GM23338 (cell line): ENCODE results near the gene MLPH. TPM values are rescaled to one million over a fixed set of nuclear protein-coding genes. Genes with fewer than 3 reads are reported as not detected.

Experiments
- ATAC-seq: fragments of 200-7000 bp; cut with Tn5 transposase; 3 replicates; pipeline ENCODE4 v1.9.1; 2020
- DNase-seq: peaks from one replicate; pipeline ENCODE4 v3.0.0-alpha.2; 2015; ENCODE audit warnings: low spot score
- H2AFZ ChIP-seq: fragments of 200-600 bp; sonication (generic); 2 replicates; pipeline ENCODE4 v1.8.0; 2016; ENCODE audit warnings: antibody characterized with exemption, mild to moderate bottlenecking, moderate library complexity
- H3F3A ChIP-seq: fragments of 200-600 bp; sonication (generic); replicated peaks from 2 replicates; pipeline ENCODE4 v1.8.0; 2017; ENCODE audit warnings: antibody characterized with exemption, mixed run types, low read depth
- H3K27ac ChIP-seq: fragments of 200-600 bp; sonication (generic); 2 replicates; pipeline ENCODE4 v1.6.1; 2016; ENCODE audit warnings: low read depth
- H3K27me3 ChIP-seq: fragments of 200-600 bp; sonication (generic); 2 replicates; pipeline ENCODE4 v1.8.0; 2016; ENCODE audit warnings: mild to moderate bottlenecking, mixed run types, moderate library complexity; ENCODE audit not compliant: insufficient read depth
- H3K36me3 ChIP-seq: fragments of 200-600 bp; sonication (generic); 2 replicates; pipeline ENCODE4 v1.8.0; 2016; ENCODE audit warnings: mild to moderate bottlenecking; ENCODE audit not compliant: insufficient read depth
- H3K4me1 ChIP-seq: fragments of 200-600 bp; sonication (generic); 2 replicates; pipeline ENCODE4 v1.8.0; 2016; ENCODE audit warnings: mild to moderate bottlenecking, moderate library complexity; ENCODE audit not compliant: insufficient read depth
- H3K4me2 ChIP-seq: fragments of 200-600 bp; sonication (generic); 2 replicates; pipeline ENCODE4 v1.7.1; 2017; ENCODE audit warnings: mixed run types
- H3K4me3 ChIP-seq: fragments of 200-600 bp; sonication (generic); 2 replicates; pipeline ENCODE4 v1.6.1; 2016; ENCODE audit warnings: mixed run types
- H3K79me2 ChIP-seq: fragments of 200-600 bp; sonication (generic); replicated peaks from 2 replicates; pipeline ENCODE4 v1.8.0; 2017; ENCODE audit warnings: mild to moderate bottlenecking; ENCODE audit not compliant: insufficient read depth
- H3K9me2 ChIP-seq: fragments of 200-600 bp; sonication (generic); 2 replicates; pipeline ENCODE4 v1.8.0; 2017; ENCODE audit not compliant: insufficient read depth
- H4K20me1 ChIP-seq: fragments of 200-600 bp; sonication (generic); replicated peaks from 2 replicates; pipeline ENCODE4 v1.8.0; 2017; ENCODE audit warnings: mild to moderate bottlenecking; ENCODE audit not compliant: insufficient read depth
- H3K27ac Mint-ChIP-seq: 2 replicates; pipeline ENCODE4 v1.8.0; 2020; ENCODE audit warnings: inconsistent platforms, mild to moderate bottlenecking, moderate library complexity, mixed read lengths
- H3K27me3 Mint-ChIP-seq: 3 replicates; pipeline ENCODE4 v1.8.0; 2022; ENCODE audit warnings: low read depth, mild to moderate bottlenecking, moderate library complexity, mixed read lengths, inconsistent platforms; ENCODE audit not compliant: insufficient read depth, poor library complexity
- H3K36me3 Mint-ChIP-seq: 3 replicates; pipeline ENCODE4 v1.8.0; 2021; ENCODE audit warnings: low read depth, mild to moderate bottlenecking, inconsistent platforms, moderate library complexity, mixed read lengths
- H3K4me1 Mint-ChIP-seq: 3 replicates; pipeline ENCODE4 v1.8.0; 2020; ENCODE audit warnings: mild to moderate bottlenecking, inconsistent platforms, mixed read lengths
- H3K4me3 Mint-ChIP-seq: 3 replicates; pipeline ENCODE4 v1.8.0; 2021; ENCODE audit warnings: moderate library complexity, mild to moderate bottlenecking, inconsistent platforms, mixed read lengths
- H3K9me3 Mint-ChIP-seq: 3 replicates; pipeline ENCODE4 v1.8.0; 2020; ENCODE audit warnings: moderate library complexity, mild to moderate bottlenecking, inconsistent platforms, mixed read lengths
- EZH2 ChIP-seq: fragments of 200-600 bp; sonication (generic); IDR thresholded peaks from one replicate; pipeline ENCODE4 v1.8.0; 2017; ENCODE audit warnings: antibody characterized with exemption, mild to moderate bottlenecking, low read depth; ENCODE audit not compliant: unreplicated experiment
- NANOG ChIP-seq: IDR thresholded peaks from 2 replicates; pipeline ENCODE4 v1.6.1; 2016; ENCODE audit warnings: antibody characterized with exemption, borderline replicate concordance
- STAT1 ChIP-seq: IDR thresholded peaks from one replicate; pipeline ENCODE4 v1.6.1; 2016; ENCODE audit warnings: antibody characterized with exemption; ENCODE audit not compliant: unreplicated experiment
- ZNF114 ChIP-seq: fragments of 250-450 bp; sonication (Bioruptor Pico); IDR thresholded peaks from 2 replicates; pipeline ENCODE4 v1.5.0; 2020; ENCODE audit warnings: mild to moderate bottlenecking, moderate library complexity
- ZNF331 ChIP-seq: fragments of 250-450 bp; sonication (Bioruptor Pico); IDR thresholded peaks from 2 replicates; pipeline ENCODE4 v1.5.0; 2020; ENCODE audit warnings: low read depth, mild to moderate bottlenecking, moderate library complexity
- polyA plus RNA-seq: library from polyadenylated mRNA; unstranded; fragments of >200 nt; fragmentation: Nextera tagmentation; extraction: Ambion mirVana; gene quantifications from 2 replicates; pipeline ENCODE4 v1.2.1, GENCODE V29; 2016
- total RNA-seq: library from RNA; depleted of rRNA; stranded (reverse); fragments of >200 nt; shearing (Covaris generic); gene quantifications from 2 replicates; pipeline ENCODE4 v1.2.3, GENCODE V29; 2014
- TF ChIP-seq, protein P1 (sequence below), 2 experiments: fragments of 200-600 bp in 1 of 2; sonication (generic) in 1 of 2; conservative IDR thresholded peaks; 2 replicates each; pipeline versions ENCODE4 v1.5.1 to v1.6.1; 2016 to 2017; ENCODE audit warnings: antibody characterized with exemption in 2 of 2, low read depth in 2 of 2, mild to moderate bottlenecking in 2 of 2, moderate library complexity in 1 of 2

MLPH gene
- total and polyA plus RNA-seq, 2 experiments from 2014 or later, result 13.6 to 16.5 TPM

DNA sequence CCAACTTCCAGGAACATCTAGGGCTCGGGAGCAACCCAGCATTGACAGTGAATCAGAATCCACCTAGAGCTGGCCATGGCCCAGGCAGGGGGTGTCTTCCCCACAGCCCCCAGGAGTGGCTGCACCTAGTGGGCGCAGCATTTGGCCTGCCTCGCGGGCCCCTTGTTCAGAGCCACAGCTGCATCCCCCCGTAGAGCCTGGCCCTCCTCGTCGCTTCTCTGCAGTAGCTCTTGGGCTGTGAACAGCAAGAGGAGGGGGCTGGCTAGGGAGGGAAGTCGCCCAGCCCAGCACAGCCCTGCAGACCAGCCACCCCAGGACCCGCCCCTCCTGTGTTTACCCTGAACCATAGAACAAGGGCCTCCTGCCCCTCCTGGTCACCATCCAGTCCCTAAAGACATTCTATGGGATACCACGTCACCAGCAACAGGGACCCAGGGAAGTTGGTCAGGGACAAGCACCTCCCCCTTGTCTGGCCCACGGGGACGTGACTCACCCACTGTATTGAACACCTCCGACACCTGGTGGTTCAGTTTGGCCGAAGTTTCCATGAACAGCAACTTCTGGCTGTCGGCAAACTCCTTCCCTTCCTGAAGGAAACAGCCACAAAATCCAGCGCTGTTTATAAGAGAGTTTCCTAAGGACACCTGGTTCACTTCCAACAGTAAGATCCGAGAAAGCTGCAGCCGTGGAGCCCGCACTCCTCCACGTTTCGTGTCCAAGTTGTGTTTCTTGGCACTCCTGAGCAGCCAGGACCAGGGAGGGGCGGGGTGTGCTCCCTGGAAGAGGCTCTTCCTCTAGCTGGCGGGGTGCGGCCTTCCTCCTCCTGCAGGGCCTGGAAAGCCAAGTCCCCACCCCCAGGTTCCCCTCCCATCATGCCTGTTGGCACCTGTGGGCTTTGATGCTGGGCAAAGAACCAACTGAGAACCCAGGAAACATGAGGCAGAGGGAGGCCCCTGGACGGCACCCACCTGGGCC lies 88.1 kb downstream of the MLPH start:
- no peak overlapping the region for H3K4me3 ChIP-seq
- no peak overlapping the region for H3K4me3 Mint-ChIP-seq
- H3K27me3 ChIP-seq, result no peaks in the 10 kb centered on the region
- H3K9me3 Mint-ChIP-seq, result 0 out of 3 replicates have a peak, but pooled peaks cover 4% of the 10 kb centered on the region
- no peaks in the 10 kb centered on the region for H4K20me1 ChIP-seq
- TF ChIP-seq, protein P1, sequence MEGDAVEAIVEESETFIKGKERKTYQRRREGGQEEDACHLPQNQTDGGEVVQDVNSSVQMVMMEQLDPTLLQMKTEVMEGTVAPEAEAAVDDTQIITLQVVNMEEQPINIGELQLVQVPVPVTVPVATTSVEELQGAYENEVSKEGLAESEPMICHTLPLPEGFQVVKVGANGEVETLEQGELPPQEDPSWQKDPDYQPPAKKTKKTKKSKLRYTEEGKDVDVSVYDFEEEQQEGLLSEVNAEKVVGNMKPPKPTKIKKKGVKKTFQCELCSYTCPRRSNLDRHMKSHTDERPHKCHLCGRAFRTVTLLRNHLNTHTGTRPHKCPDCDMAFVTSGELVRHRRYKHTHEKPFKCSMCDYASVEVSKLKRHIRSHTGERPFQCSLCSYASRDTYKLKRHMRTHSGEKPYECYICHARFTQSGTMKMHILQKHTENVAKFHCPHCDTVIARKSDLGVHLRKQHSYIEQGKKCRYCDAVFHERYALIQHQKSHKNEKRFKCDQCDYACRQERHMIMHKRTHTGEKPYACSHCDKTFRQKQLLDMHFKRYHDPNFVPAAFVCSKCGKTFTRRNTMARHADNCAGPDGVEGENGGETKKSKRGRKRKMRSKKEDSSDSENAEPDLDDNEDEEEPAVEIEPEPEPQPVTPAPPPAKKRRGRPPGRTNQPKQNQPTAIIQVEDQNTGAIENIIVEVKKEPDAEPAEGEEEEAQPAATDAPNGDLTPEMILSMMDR (conservative IDR thresholded peaks at IDR 0.05; ENCODE audit: low read depth in 2 of 2), result 0 out of 4 replicates have a peak, but pooled peaks of 1 of the 2 experiments have one; percentile 5
- TF ChIP-seq ZNF331 (CRISPR knock-in tag), result no peak
- no peaks in the 10 kb centered on the region for H3K79me2 ChIP-seq
- peaks cover 17% of the 10 kb centered on the region; the same call in 2 of the 3 replicates for H3K36me3 Mint-ChIP-seq
- H3K9me2 ChIP-seq, result no peaks in the 10 kb centered on the region
- no peak overlapping the region for H3K4me2 ChIP-seq
- H3F3A ChIP-seq, result no peaks in the 10 kb centered on the region
- H3K4me1 ChIP-seq, result peaks cover 6% of the 10 kb centered on the region; the same call in 1 of the 2 replicates
- no peak overlapping the region for H3K27ac ChIP-seq
- no peak overlapping the region for H3K27ac Mint-ChIP-seq
- no peaks in the 10 kb centered on the region for H3K36me3 ChIP-seq
- no peak overlapping the region for H2AFZ ChIP-seq
- peaks cover 18% of the 10 kb centered on the region for H3K4me1 Mint-ChIP-seq
- no peak; the same call in 2 of the 3 replicates for ATAC-seq
- no peak for DNase-seq
- no peaks in the 10 kb centered on the region for H3K27me3 Mint-ChIP-seq

DNA sequence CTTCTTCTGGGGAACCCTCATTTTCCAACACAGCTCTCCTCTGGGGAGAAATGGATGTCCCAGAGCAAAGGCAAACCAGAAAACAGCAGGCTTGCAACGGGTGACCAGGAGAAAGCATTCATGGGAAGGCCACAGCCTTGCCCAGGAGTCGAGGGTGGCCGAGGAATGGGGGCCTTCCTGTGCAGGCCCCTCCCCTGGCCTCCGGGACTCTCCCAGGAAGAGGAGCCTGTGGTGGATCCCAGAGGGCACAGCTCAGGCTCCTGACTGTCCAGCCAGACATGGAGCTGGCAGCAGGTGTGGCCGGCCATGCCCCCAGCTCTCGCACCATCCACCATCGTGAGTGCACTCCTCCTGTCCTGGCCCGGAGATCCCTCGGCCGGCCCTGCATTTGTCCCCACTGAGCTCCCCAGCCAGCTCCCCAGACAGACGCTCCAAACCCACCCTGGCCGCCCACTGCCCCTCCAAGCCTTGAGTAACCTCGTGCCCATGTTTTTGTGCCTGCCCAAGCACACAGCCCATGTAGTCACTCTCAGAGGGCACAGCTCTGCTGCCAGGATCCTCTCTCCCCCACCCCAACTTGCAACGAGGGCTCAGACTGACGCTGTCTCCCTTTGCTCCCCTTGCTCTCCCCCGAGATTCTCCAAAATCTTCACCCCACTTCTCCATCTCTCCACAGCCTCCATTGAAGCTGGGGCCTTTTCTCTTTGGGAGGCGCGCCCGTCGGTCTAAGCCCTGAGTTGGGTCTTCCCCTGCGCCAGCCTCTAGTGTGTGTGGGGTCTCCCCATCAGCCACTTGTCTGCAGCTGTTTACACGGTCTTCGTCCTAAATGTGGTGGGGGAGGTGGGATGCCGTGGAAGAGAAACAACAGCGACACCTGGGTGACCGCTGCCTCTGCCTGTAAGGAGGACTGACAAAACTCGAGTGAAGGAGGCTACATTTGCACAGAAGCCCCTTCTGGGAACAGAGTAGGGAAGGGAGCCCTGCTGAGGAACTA lies 89.1 kb downstream of the MLPH start:
- Histone ChIP-seq H3K27me3 (no peaks in the 10 kb centered on the region), H3K4me2 (no peak overlapping the region), H4K20me1 (no peaks in the 10 kb centered on the region), H3K4me1 (peaks cover 6% of the 10 kb centered on the region; the same call in 1 of the 2 replicates), H3F3A (no peaks in the 10 kb centered on the region), H3K4me3 (no peak overlapping the region), H3K27ac (no peak overlapping the region), H3K36me3 (no peaks in the 10 kb centered on the region), H3K9me2 (no peaks in the 10 kb centered on the region), H2AFZ (no peak overlapping the region), H3K79me2 (no peaks in the 10 kb centered on the region)
- Mint-ChIP-seq H3K4me1 (peaks cover 18% of the 10 kb centered on the region), H3K27ac (no peak overlapping the region), H3K4me3 (no peak overlapping the region), H3K27me3 (no peaks in the 10 kb centered on the region), H3K9me3 (0 out of 3 replicates have a peak, but pooled peaks cover 4% of the 10 kb centered on the region), H3K36me3 (peaks cover 18% of the 10 kb centered on the region; the same call in 2 of the 3 replicates)
- TF ChIP-seq NANOG, result no peak
- no peak for TF ChIP-seq EZH2
- no peak for TF ChIP-seq STAT1
- TF ChIP-seq ZNF331 (CRISPR knock-in tag), result no peak
- no peak for TF ChIP-seq ZNF114
- ATAC-seq (no peak), DNase-seq (no peak)
